ENCODE results near the gene ADCY9. TPM values are rescaled to one million over a fixed set of nuclear protein-coding genes. Genes with fewer than 3 reads are reported as not detected.
"Not testable (repeated sequence)": the region's sequence is repeated elsewhere in the genome, so short reads cannot be mapped to it uniquely, and the experiment has no call there.

ADCY9 gene
- total RNA-seq, 1 donor from 2014 or later: 11.7 TPM

DNA sequence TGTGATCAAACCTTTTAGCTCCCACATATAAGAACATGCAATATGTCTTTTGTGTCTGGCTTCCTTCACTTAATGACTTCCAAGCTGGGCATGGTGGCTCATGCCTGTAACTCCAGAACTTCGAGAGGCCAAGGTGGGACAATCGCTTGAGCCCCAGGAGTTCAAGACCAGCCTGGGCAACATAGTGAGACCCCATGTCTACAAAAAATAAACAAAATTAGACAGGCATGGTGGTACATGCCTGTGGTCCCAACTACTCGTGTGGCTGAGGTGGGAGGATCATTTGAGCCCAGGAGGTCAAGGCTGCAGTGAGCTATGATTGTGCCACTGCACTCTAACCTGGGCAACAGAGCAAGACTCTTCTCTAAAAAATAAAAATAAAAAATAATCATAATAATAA lies 79.3 kb downstream of the ADCY9 start:
- DNase-seq (ENCODE audit: low spot score): not testable (repeated sequence)

GRCh38 chr16:4034963-4035362 lies 81.3 kb downstream of the ADCY9 start:
- no peak for DNase-seq (ENCODE audit: low spot score)

DNA sequence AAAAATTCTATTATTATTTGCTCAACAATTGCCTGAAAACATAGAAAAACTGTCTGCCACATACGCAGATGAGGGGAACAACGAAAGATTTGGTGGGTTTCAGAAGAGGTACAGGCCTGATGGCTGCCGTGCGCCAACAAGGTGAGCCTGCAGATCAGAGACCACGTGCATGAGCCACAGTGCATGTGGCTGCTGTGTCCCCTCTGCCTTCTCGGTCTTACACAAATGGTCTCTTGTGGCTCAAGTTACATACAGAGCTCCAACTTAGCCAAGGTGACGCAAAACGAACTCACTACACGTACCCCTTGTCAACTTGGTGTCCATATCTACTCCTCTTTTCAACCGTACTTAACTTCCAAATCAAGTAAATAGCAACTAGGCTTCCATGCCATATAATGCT lies 82.3 kb downstream of the ADCY9 start:
- DNase-seq (ENCODE audit: low spot score): no peak

- DNase-seq (ENCODE audit: low spot score): no peak
These were observed 83.5 kb downstream of the ADCY9 start for GRCh38 chr16:4032768-4033167.

GRCh38 chr16:4028144-4028543 lies 88.1 kb downstream of the ADCY9 start:
- DNase-seq (ENCODE audit: low spot score): no peak

DNA sequence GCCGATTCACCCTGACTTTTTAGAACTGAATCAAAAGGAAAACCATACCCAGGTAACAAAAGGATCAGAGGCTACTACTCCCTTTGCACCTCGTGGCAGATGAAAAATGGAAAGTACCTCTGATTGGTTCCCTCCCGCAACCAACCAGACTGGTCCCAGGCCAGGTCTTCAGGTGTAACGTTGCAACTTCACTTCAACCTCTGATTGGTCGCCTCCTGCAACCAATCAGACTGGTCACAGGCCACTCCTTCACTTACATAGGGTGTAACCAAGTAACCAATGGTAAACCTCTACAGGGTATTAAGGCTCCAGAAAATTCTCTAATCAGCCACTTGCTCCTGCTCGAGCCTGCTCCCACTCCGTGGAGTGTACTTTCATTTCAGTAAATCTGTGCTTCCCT lies 89.4 kb downstream of the ADCY9 start:
- DNase-seq (ENCODE audit: low spot score): no peak

GRCh38 chr16:4025428-4025827 lies 90.8 kb downstream of the ADCY9 start:
- DNase-seq (ENCODE audit: low spot score): no peak

- no peak for DNase-seq (ENCODE audit: low spot score)
These were observed 94.3 kb downstream of the ADCY9 start for GRCh38 chr16:4021916-4022315.

DNA sequence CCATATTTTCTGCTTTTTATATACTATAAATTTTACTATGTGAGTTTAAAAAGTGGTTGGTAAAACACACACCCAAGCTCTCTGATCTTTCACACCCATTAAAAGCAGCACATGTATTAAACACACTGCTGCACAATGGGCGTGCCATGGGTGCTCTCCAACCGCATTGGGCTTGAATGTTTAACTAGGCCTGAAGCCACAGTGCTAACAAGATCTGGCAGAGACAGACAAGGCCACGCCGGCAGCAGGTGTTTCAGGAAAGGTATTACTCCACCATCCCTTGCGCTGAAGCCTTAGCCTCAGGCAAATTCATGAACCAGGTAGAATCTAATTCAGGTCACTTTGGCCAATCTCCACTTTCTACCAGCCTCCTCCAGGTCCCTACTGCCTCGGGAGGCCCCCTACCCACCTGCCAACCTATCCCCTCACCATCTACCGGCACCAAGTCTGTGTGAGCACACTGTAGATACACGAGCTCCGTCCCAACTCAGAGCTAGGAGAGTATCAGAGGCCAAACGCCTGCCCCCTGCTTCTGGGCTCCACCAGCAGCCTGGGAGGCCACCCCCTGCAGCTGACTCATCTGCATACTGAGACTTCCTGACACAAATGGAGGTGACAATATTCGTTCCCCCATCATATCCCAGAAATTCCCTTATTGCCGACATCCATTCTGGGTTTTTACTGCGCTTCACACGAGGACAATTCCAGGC lies 95.0 kb downstream of the ADCY9 start:
- DNase-seq (ENCODE audit: low spot score): no peak

GRCh38 chr16:4019371-4019791 lies 96.9 kb downstream of the ADCY9 start:
- DNase-seq (ENCODE audit: low spot score): no peak

DNA sequence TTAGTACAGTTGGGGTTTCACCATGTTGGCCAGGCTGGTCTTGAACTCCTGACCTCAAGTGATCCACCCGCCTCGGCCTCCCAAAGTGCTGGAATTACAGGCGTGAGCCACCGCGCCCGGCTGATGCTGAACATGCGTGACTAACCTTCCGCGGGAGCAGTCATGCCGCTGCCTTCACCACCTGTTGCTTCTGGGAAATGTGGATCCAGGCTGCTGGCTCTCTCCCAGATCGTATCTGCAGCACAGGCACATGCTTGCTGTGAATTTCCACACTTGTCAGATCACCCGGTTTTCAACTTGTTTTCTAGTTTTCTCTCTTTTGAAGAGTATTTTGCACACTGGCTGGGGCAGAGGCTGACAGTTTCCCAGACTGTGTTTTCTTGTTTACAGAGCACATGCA lies 97.9 kb downstream of the ADCY9 start:
- DNase-seq (ENCODE audit: low spot score): no peak

- DNase-seq (ENCODE audit: low spot score): no peak
These were observed 98.4 kb downstream of the ADCY9 start for GRCh38 chr16:4017807-4018206.

- no peak for DNase-seq (ENCODE audit: low spot score)
These were observed 99.6 kb downstream of the ADCY9 start for GRCh38 chr16:4016658-4017057.

- no peak for DNase-seq (ENCODE audit: low spot score)
These were observed 100.3 kb downstream of the ADCY9 start for GRCh38 chr16:4016005-4016352.

DNA sequence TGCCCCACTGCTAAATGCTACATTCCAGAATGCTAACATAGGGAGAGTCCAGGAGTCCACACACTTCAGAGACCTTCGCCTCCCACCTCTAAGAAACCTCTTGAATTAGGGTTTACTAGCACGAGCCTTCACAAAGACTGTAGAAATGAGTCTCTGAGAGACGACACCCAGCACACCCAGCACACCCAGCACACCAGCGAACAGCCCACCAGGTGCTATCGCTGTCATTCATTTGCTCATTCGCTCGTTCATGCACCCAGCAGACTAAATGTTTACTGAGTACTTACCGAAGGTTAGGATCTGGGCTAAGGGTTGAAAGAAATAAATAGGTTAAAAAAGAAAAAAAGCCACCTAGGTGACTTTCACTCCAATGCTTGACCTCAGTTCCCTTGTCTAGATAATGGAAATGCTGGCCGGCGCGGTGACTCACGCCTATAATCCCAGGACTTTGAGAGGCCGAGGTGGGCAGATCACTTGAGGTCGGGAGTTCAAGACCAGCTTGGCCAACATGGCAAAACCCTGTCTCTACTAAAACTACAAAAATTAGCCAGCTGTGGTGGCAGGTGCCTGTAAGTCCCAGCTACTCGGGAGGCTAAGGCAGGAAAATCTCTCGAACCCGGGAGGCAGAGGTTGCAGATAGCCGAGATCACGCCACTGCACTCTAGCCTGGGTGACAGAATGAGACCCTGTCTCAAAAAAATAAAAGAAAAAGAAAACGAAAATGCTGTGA lies 100.8 kb downstream of the ADCY9 start:
- no peak for DNase-seq (ENCODE audit: low spot score)

DNA sequence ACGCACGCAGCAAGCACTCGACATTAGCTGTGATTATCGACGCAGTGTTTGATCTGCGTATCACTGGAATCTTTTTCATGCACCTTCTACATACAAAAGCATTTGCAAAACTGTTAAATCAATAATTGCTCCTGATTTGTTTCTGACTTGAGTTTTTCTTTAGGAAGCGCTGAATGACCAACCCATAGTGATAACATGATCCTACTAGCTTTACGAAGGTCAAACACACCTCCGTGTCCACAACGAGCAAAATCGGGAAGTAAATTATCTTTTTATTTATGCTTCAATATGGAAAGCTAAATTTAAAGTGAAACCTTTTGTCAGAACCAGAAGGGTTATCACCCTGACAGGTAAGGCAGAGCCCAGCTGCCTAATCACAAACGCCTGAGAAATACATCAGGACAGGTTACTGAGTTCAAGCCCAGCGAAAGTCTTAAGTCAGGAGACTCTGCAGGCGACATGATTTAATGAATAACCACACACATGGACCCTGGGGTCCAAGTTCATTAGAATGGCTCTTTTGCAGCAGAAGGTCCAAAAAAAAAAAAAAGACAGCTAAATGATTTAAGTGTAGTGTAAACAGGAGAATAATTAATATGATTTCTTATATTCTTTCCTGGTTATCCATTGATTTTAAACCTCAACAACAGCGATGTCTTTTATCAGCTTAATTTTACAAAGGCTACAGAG lies 104.2 kb downstream of the ADCY9 start:
- DNase-seq (ENCODE audit: low spot score): no peak

DNA sequence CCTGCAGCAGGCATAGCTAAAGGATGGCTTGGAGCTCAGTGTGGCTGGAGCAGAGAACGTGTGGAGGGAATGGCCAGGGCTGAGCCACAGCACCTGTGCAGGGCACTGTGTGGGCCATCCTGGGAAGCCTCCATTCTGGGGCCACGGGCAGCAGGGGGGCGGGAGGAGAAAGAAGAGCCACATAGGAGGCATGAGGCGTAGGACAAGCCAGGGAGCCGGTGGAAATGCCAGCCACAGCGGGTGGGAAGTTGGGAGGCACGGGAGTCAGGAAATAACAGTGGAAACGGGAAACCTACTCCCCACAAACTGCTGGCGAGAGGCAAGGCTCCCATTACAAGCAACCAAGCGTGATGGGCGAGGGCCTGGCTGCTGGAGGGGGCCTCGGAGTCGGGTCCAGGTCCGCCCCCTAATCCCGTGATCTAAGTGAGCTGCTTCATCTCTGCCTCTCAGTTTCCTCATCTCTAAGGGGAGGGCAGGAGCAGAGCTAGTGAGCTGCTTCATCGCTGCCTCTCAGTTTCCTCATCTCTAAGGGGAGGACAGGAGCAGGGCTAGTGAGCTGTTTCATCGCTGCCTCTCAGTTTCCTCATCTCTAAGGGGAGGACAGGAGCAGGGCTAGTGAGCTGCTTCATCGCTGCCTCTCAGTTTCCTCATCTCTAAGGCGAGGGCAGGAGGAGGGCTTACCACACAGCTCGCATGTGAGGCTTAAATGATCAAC lies 104.9 kb downstream of the ADCY9 start:
- no peak for DNase-seq (ENCODE audit: low spot score)

GRCh38 chr16:4010225-4011158 lies 105.8 kb downstream of the ADCY9 start:
- no peak for DNase-seq (ENCODE audit: low spot score)

- no peak for DNase-seq (ENCODE audit: low spot score)
These were observed 107.1 kb downstream of the ADCY9 start for GRCh38 chr16:4009177-4009576.

- DNase-seq (ENCODE audit: low spot score): no peak
These were observed 108.1 kb downstream of the ADCY9 start for GRCh38 chr16:4008116-4008515.
